ENCODE measurements around the gene SMC4.

- no peak for TF ChIP-seq CTCF (IDR thresholded peaks at IDR 0.05)
- TF ChIP-seq POLR2A (IDR thresholded peaks at IDR 0.05) = no peak
These were observed 70.7 kb downstream of the SMC4 start for GRCh38 chr3:160470181-160470580.

Measured in testis (tissue), 2 donors.